GM12872 (cell line): Measurements from ENCODE around the gene NELL1.

Experiments used
- TF ChIP-seq, protein P1 (sequence below): IDR thresholded peaks from 3 replicates; pipeline ENCODE4 v1.5.1; 2011; ENCODE audit warnings: low read depth, mild to moderate bottlenecking, low read length, moderate library complexity; ENCODE audit not compliant: insufficient read depth

Gene NELL1

DNA sequence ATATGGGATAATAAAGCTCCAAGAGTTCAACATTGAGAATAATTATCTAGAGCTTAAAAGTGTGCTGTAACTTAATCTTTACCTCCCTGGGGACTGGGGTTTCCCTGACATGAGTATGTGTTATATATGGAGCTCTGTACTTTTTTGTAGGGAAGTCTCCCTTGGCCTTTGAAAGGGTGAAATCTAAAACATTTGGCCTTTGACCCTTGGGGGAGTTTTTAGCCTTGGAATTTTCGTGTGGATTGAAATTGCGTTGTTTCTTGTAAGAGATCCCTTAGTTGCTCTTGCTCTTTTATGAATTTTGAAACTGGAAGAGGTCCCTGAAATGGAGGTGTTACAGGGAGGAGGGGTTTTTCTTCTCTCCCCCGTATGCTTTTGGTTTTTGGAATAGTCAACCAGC lies 450.0 kb downstream of the NELL1 start:
- TF ChIP-seq, protein P1, sequence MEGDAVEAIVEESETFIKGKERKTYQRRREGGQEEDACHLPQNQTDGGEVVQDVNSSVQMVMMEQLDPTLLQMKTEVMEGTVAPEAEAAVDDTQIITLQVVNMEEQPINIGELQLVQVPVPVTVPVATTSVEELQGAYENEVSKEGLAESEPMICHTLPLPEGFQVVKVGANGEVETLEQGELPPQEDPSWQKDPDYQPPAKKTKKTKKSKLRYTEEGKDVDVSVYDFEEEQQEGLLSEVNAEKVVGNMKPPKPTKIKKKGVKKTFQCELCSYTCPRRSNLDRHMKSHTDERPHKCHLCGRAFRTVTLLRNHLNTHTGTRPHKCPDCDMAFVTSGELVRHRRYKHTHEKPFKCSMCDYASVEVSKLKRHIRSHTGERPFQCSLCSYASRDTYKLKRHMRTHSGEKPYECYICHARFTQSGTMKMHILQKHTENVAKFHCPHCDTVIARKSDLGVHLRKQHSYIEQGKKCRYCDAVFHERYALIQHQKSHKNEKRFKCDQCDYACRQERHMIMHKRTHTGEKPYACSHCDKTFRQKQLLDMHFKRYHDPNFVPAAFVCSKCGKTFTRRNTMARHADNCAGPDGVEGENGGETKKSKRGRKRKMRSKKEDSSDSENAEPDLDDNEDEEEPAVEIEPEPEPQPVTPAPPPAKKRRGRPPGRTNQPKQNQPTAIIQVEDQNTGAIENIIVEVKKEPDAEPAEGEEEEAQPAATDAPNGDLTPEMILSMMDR: no peak

DNA sequence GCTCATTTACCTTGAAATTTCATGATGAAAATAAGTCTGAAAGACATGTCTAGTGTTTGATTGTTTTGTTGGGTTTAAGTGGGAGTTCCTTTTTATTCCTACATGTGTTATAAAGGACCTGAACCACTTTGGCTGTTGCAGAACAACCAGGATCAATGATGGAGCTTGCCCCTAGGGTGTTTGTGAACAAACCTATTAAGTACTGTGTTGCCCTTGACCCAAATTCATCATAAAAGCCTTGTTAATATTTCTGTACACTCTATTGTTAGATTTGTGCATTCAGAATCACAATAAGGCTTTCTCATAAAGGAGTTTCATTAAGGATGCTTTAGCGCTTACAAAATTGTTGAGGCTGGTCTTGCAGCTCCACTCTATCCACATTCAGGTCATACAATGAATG lies 452.6 kb downstream of the NELL1 start:
- TF ChIP-seq, protein P1: no peak

DNA sequence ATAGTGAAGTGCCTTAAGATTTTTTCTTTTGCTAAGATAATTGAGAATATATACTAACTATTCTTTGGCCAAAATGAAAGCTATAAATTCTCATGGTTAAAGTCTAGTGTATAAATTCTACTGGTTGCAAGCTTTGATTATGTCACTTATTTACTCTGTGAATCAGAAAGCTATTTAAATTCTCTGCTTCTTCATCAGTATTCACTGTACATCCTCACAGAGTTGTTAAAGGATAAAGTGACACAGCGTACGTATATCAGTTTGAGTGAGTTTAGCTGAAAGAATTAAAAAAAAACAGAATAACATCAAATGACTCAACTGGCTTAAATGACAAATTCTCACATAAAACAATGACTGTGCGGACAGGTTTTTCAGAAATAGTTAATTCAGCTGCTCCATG lies 453.1 kb downstream of the NELL1 start:
- TF ChIP-seq, protein P1: no peak

DNA sequence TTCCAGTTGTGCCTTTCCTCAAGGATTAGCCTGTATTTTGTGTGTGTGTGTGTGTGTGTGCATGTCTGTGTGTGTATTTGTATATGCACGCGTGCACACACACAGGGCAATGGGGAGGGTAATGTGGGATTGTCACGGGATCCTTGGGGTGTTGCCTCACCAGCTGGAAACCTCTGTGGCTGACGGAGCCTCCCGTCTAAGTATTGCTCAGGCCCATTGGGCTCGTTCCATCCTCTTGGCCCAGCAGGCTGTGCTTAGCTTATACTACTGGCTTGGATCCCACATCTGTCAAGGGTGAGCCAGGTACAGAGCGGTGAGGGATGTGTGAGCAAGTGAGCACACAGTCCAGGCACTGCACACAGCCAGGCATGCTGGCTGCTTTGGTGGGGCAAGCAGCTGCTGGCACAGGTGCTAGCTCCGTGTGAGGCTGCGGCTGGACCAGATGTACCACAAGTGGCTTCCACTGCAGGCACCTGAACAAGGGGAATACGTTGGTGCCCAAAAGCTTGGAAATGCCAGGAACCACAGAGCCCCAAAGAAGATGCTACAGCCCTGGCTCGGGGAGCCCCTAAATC lies 462.8 kb downstream of the NELL1 start:
- TF ChIP-seq, protein P1: no peak

DNA sequence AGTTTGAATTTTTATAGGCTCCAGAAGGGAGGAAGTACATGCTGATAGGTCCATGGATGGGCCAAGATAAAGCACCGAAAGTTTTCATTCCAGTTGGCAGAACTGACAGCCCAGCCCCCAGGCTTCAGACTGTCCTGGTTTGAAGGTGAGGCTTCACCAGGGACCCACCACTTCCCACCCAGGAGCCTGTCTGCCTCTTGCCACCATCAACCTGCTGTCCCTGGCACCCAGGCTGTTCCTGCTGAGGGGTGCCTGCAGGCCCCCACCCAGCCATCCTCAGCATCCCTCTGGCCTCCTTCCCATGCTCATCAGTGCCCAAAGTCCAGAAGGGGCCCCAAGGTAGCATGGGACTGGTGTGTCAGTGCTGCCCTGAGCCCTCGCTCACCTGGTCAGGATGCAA lies 463.9 kb downstream of the NELL1 start:
- TF ChIP-seq, protein P1: no peak

DNA sequence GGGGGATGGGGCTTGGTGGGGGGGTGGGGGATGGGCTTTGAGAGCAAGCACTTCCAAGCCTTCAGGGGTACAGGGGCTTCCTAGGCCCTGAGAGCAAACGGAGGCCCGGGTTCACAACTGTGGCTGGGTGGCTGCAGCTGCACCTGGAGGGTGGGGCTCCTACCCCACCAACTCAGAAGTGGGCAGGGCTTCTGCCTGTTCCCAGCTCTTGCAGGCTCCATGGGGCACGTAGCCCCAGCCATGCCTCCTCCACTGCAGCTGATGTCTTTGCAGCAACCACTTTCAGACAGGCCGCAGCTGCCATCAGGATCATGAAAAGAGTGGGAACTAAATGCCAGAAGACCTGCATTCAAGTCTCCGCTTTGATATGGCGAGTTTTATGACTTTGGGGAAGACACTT lies 464.3 kb downstream of the NELL1 start:
- TF ChIP-seq, protein P1: no peak

DNA sequence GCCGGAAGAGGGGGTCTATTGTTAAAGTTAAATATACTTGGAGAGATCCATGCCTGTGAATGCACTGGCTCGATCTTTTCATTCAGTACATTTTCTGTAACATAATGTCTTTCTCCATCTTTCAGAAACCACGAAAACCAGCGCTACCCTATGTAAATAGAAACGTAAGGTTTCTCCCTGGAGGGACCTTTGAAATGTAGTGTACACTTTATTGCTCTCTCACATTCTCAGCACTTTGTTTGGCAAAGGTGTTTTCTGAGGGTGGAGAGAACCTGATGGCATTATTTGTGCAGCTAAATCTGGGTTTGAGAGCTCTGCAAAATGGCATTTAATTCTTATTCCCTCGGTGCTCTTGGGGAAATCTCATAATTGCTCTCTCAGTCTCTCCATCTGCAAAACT lies 468.4 kb downstream of the NELL1 start:
- TF ChIP-seq, protein P1: no peak
